ENCODE measurements around the gene SDR9C7.
"Not testable (repeated sequence)": the region's sequence is repeated elsewhere in the genome, so short reads cannot be mapped to it uniquely, and the experiment has no call there.

Gene SDR9C7

GRCh38 chr12:56916296-56916995, 17.8 kb downstream of the SDR9C7 start:
- DNase-seq (ENCODE audit: low spot score), result no peak

GRCh38 chr12:56914724-56915123, 19.5 kb downstream of the SDR9C7 start:
- no peak for DNase-seq (ENCODE audit: low spot score)

- DNase-seq (ENCODE audit: low spot score), result no peak
Measured at GRCh38 chr12:56914256-56914655, 20.0 kb downstream of the SDR9C7 start.

GRCh38 chr12:56909403-56909802, 24.8 kb downstream of the SDR9C7 start:
- not testable (repeated sequence) for DNase-seq (ENCODE audit: low spot score)

GRCh38 chr12:56908136-56908535, 26.1 kb downstream of the SDR9C7 start:
- DNase-seq (ENCODE audit: low spot score), result no peak

GRCh38 chr12:56905852-56906251, 28.4 kb downstream of the SDR9C7 start:
- no peak for DNase-seq (ENCODE audit: low spot score)

- DNase-seq (ENCODE audit: low spot score), result no peak
Measured at GRCh38 chr12:56903374-56903773, 30.8 kb downstream of the SDR9C7 start.

GRCh38 chr12:56901313-56901712, 32.9 kb downstream of the SDR9C7 start:
- not testable (repeated sequence) for DNase-seq (ENCODE audit: low spot score)

- DNase-seq (ENCODE audit: low spot score), result no peak
Measured at GRCh38 chr12:56900583-56900982, 33.6 kb downstream of the SDR9C7 start.

GRCh38 chr12:56898938-56899337, 35.3 kb downstream of the SDR9C7 start:
- DNase-seq (ENCODE audit: low spot score), result no peak

GRCh38 chr12:56897844-56898361, 36.3 kb downstream of the SDR9C7 start:
- DNase-seq (ENCODE audit: low spot score), result no peak

GRCh38 chr12:56896082-56896481, 38.1 kb downstream of the SDR9C7 start:
- no peak for DNase-seq (ENCODE audit: low spot score)

- DNase-seq (ENCODE audit: low spot score), result no peak
Measured at GRCh38 chr12:56894698-56895368, 39.4 kb downstream of the SDR9C7 start.

GRCh38 chr12:56891885-56892284, 42.3 kb downstream of the SDR9C7 start:
- DNase-seq (ENCODE audit: low spot score), result not testable (repeated sequence)

GRCh38 chr12:56886319-56886718, 47.9 kb downstream of the SDR9C7 start:
- no peak for DNase-seq (ENCODE audit: low spot score)

- DNase-seq (ENCODE audit: low spot score), result no peak
Measured at GRCh38 chr12:56885316-56885715, 48.9 kb downstream of the SDR9C7 start.

- peak; percentile 11 for DNase-seq (ENCODE audit: low spot score)
Measured at GRCh38 chr12:56884421-56884820, 49.8 kb downstream of the SDR9C7 start.

GRCh38 chr12:56882407-56882806, 51.8 kb downstream of the SDR9C7 start:
- not testable (repeated sequence) for DNase-seq (ENCODE audit: low spot score)

- DNase-seq (ENCODE audit: low spot score), result peak; percentile 36
Measured at GRCh38 chr12:56880125-56880992, 53.8 kb downstream of the SDR9C7 start.

- DNase-seq (ENCODE audit: low spot score), result not testable (repeated sequence)
Measured at GRCh38 chr12:56879240-56880124, 54.7 kb downstream of the SDR9C7 start.

GRCh38 chr12:56878010-56878339, 56.2 kb downstream of the SDR9C7 start:
- no peak for DNase-seq (ENCODE audit: low spot score)
